IMR-90 (cell line): ENCODE measurements around the gene NOL9. TPM values are rescaled to one million over a fixed set of nuclear protein-coding genes. Genes with fewer than 3 reads are reported as not detected.

ENCODE experiments used
- ATAC-seq: fragments of 200-7000 bp; cut with Tn5 transposase; 2 replicates; pipeline ENCODE4 v1.9.1; 2020; ENCODE audit warnings: low read depth, mild to moderate bottlenecking, moderate library complexity
- BruUV-seq: library from RNA; stranded (reverse); fragments of 400-500 nt; replicated peaks from 2 replicates; lab custom pipeline; 2021; lab: Mats Ljungman, UMichigan
- CTCF ChIA-PET: fragments of 300-600 bp; formaldehyde crosslinking; extraction: SDS; loops from one replicate; lab custom pipeline; 2021; ENCODE audit warnings: antibody characterized with exemption; lab: Yijun Ruan, JAX
- POLR2A ChIA-PET: fragments of 300-600 bp; sonication (Branson Sonifier 250); formaldehyde crosslinking; loops from one replicate; lab custom pipeline; 2022; ENCODE audit warnings: antibody characterized with exemption; ENCODE audit not compliant: unreplicated experiment; lab: Charles Lee
- DNase-seq: peaks from one replicate; pipeline ENCODE4 v3.0.0; 2013
- H2AFZ ChIP-seq: replicated peaks from 2 replicates; pipeline ENCODE3; 2013; ENCODE audit warnings: low read length, mild to moderate bottlenecking; ENCODE audit not compliant: poor library complexity
- H2AK5ac ChIP-seq: 2 replicates; pipeline ENCODE4 v1.6.1; 2013; ENCODE audit warnings: low read depth, low read length, inconsistent platforms
- H2AK9ac ChIP-seq: replicated peaks from 2 replicates; pipeline ENCODE3; 2013; ENCODE audit warnings: mild to moderate bottlenecking, low read depth, low read length, moderate library complexity; ENCODE audit not compliant: poor library complexity
- H2BK120ac ChIP-seq: 2 replicates; pipeline ENCODE4 v1.6.1; 2013; ENCODE audit warnings: low read depth, low read length, inconsistent platforms
- H2BK15ac ChIP-seq: 3 replicates; pipeline ENCODE4 v1.6.1; 2013; ENCODE audit warnings: low read depth, low read length, inconsistent platforms
- H2BK20ac ChIP-seq: 2 replicates; pipeline ENCODE4 v1.6.1; 2013; ENCODE audit warnings: low read depth, mild to moderate bottlenecking, inconsistent platforms, low read length, moderate library complexity
- H2BK5ac ChIP-seq: 2 replicates; pipeline ENCODE4 v1.6.1; 2013; ENCODE audit warnings: mild to moderate bottlenecking, low read depth, low read length, inconsistent platforms; ENCODE audit not compliant: poor library complexity, severe bottlenecking
- H3K14ac ChIP-seq: replicated peaks from 2 replicates; pipeline ENCODE4 v1.6.1; 2013; ENCODE audit warnings: low read depth, low read length, inconsistent platforms
- H3K18ac ChIP-seq: 2 replicates; pipeline ENCODE4 v1.6.1; 2013; ENCODE audit warnings: low read depth, low read length, control low read depth
- H3K23ac ChIP-seq: 2 replicates; pipeline ENCODE4 v1.6.1; 2013; ENCODE audit warnings: low read depth, low read length, inconsistent platforms
- H3K27ac ChIP-seq: 2 replicates; pipeline ENCODE4 v1.5.1; 2013; ENCODE audit warnings: mild to moderate bottlenecking, control low read depth, low read length; ENCODE audit not compliant: insufficient read depth
- H3K27me3 ChIP-seq: 2 replicates; pipeline ENCODE4 v1.6.1; 2013; ENCODE audit warnings: low read length; ENCODE audit not compliant: control insufficient read depth, insufficient read depth
- H3K36me3 ChIP-seq: 2 replicates; pipeline ENCODE4 v1.6.1; 2013; ENCODE audit warnings: low read length, mixed read lengths; ENCODE audit not compliant: control insufficient read depth, insufficient read depth
- H3K4ac ChIP-seq: 2 replicates; pipeline ENCODE4 v1.6.1; 2013; ENCODE audit warnings: low read depth, low read length, inconsistent platforms
- H3K4me1 ChIP-seq: 2 replicates; pipeline ENCODE4 v1.6.1; 2013; ENCODE audit warnings: low read length, mixed read lengths; ENCODE audit not compliant: control insufficient read depth, insufficient read depth
- H3K4me2 ChIP-seq: 2 replicates; pipeline ENCODE4 v1.6.1; 2013; ENCODE audit warnings: low read depth, mild to moderate bottlenecking, control low read depth, low read length, moderate library complexity
- H3K4me3 ChIP-seq: 2 replicates; pipeline ENCODE4 v1.5.1; 2013; ENCODE audit warnings: low read depth, mild to moderate bottlenecking, control low read depth, low read length, moderate library complexity; ENCODE audit not compliant: insufficient read depth
- H3K56ac ChIP-seq: 2 replicates; pipeline ENCODE4 v1.6.1; 2013; ENCODE audit warnings: low read length, inconsistent platforms; ENCODE audit not compliant: insufficient read depth; ENCODE audit errors: extremely low read depth
- H3K79me1 ChIP-seq, 2 experiments: 2 replicates each; pipeline ENCODE4 v1.6.1; 2013; ENCODE audit warnings: low read length in 2 of 2, inconsistent platforms in 1 of 2, low read depth in 1 of 2
- H3K9ac ChIP-seq: 2 replicates; pipeline ENCODE4 v1.6.1; 2013; ENCODE audit warnings: low read depth, low read length, control low read depth
- H3K9me1 ChIP-seq: 2 replicates; pipeline ENCODE4 v1.6.1; 2013; ENCODE audit warnings: low read length, inconsistent platforms; ENCODE audit not compliant: insufficient read depth
- H3K9me3 ChIP-seq: 2 replicates; pipeline ENCODE4 v1.6.1; 2013; ENCODE audit warnings: low read length; ENCODE audit not compliant: control insufficient read depth, insufficient read depth
- H4K20me1 ChIP-seq: 2 replicates; pipeline ENCODE4 v1.6.1; 2013; ENCODE audit warnings: low read length, inconsistent platforms; ENCODE audit not compliant: insufficient read depth
- H4K5ac ChIP-seq: 2 replicates; pipeline ENCODE4 v1.6.1; 2013; ENCODE audit warnings: mild to moderate bottlenecking, low read depth, low read length, control low read depth
- H4K8ac ChIP-seq, 2 experiments: 2 replicates each; pipeline ENCODE4 v1.6.1; 2013; ENCODE audit warnings: low read depth in 2 of 2, low read length in 2 of 2, control low read depth in 1 of 2, inconsistent platforms in 1 of 2
- H4K91ac ChIP-seq: 2 replicates; pipeline ENCODE4 v1.6.1; 2013; ENCODE audit warnings: low read depth, low read length, inconsistent platforms; ENCODE audit not compliant: insufficient read depth
- CEBPB ChIP-seq: IDR thresholded peaks from 2 replicates; pipeline ENCODE4 v1.6.1; 2012; ENCODE audit warnings: low read depth, low read length, improper control_type of control experiment
- CTCF ChIP-seq: conservative IDR thresholded peaks from 2 replicates; pipeline ENCODE4 v1.5.1; 2012; ENCODE audit warnings: mild to moderate bottlenecking, low read depth, low read length, improper control_type of control experiment
- MAFK ChIP-seq: IDR thresholded peaks from 2 replicates; pipeline ENCODE4 v1.6.1; 2012; ENCODE audit warnings: low read depth, low read length, improper control_type of control experiment
- MXI1 ChIP-seq: IDR thresholded peaks from 2 replicates; pipeline ENCODE4 v1.6.1; 2012; ENCODE audit warnings: low read depth, mild to moderate bottlenecking, low read length, moderate library complexity, borderline replicate concordance
- RFX5 ChIP-seq: IDR thresholded peaks from 2 replicates; pipeline ENCODE4 v1.8.0; 2012; ENCODE audit warnings: low read depth, mild to moderate bottlenecking, low read length, moderate library complexity
- SMC3 ChIP-seq: fragments of 150-350 bp; IDR thresholded peaks from 2 replicates; pipeline ENCODE4 v1.6.1; 2016; ENCODE audit warnings: low read depth, mild to moderate bottlenecking, antibody characterized with exemption, low read length, moderate library complexity
- USF2 ChIP-seq: fragments of 150-350 bp; IDR thresholded peaks from 2 replicates; pipeline ENCODE4 v1.6.1; 2017; ENCODE audit warnings: mild to moderate bottlenecking, antibody characterized with exemption, low read length, low read depth
- whole genome bisulfite sequencing, 2 experiments: methylation state at CpG; one replicate each; pipeline versions ENCODE4 v1.1.5 to v1.1.7; 2013; ENCODE audit warnings: missing lambda C conversion rate in 2 of 2; ENCODE audit not compliant: insufficient read length in 1 of 2; ENCODE audit errors: extremely low coverage in 2 of 2; 5-methylcytosine and 5-hydroxymethylcytosine counted together
- dilution Hi-C: fragments of 300-500 bp; cut with HindIII; formaldehyde crosslinking; loops from one replicate; pipeline ENCODE4 v1.14.3; 2018; ENCODE audit warnings: low sequenced_read_pairs; ENCODE audit not compliant: unreplicated experiment
- in situ Hi-C: fragments of 300-500 bp; cut with MboI; formaldehyde crosslinking; loops from 3 replicates; pipeline ENCODE4 v1.14.3; 2019; ENCODE audit warnings: low sequenced_read_pairs, inconsistent platforms, mixed read lengths
- intact Hi-C: fragments of 100-400 bp; cut with micrococcal nuclease; formaldehyde crosslinking; loops from 2 replicates; pipeline ENCODE4 v1.10.0; 2022
- polyA plus RNA-seq, 3 experiments: library from polyadenylated mRNA; depleted of rRNA; stranded (reverse); fragments of >200 nt; gene quantifications; 2 replicates each; pipeline ENCODE4 v1.2.3, GENCODE V29; 2012; ENCODE audit warnings: low replicate concordance in 1 of 3
- total RNA-seq: library from RNA; depleted of rRNA; stranded (reverse); fragments of >200 nt; gene quantifications from 2 replicates; pipeline ENCODE4 v1.2.3, GENCODE V29; 2012

NOL9 gene
- total and polyA plus RNA-seq, 2 of the 4 experiments (the other 2 are of a cell fraction), result 13.0 to 19.2 TPM

GRCh38 chr1:6483017-6483760 lies 71.1 kb downstream of the NOL9 start:
- no peak for TF ChIP-seq MAFK
- no peak for TF ChIP-seq MXI1
- TF ChIP-seq CTCF, result no peak
- no peak for TF ChIP-seq SMC3
- no peak for TF ChIP-seq CEBPB
- no peak for TF ChIP-seq RFX5
- TF ChIP-seq USF2, result no peak
- in situ Hi-C loops (no loop called here), dilution Hi-C loops (no loop called here), intact Hi-C loops (no loop called here)
- no peak overlapping the region for H3K56ac ChIP-seq
- no peak overlapping the region for H2AFZ ChIP-seq
- no peak overlapping the region for H2AK5ac ChIP-seq
- no peaks in the 10 kb centered on the region for H3K9me3 ChIP-seq
- no peak overlapping the region for H2BK20ac ChIP-seq
- no peak overlapping the region for H3K14ac ChIP-seq
- no peak overlapping the region for H4K8ac ChIP-seq
- no peak overlapping the region for H3K18ac ChIP-seq
- no peak overlapping the region for H3K9ac ChIP-seq
- H4K5ac ChIP-seq, result no peak overlapping the region
- H3K79me1 ChIP-seq, result peaks cover 3 to 4% of the 10 kb centered on the region in 2 experiments; a peak in 1 of 4 replicates
- ChIA-PET CTCF (no interaction called here), POLR2A (no interaction called here)
- H3K4me1 ChIP-seq, result 0 out of 2 replicates have a peak, but pooled peaks cover 2% of the 10 kb centered on the region
- 78% methylated on average over 3 of the region's 14 CpGs; no CpG with 5 or more reads in 1 of the 2 experiments for WGBS, 2 experiments
- H3K9me1 ChIP-seq, result no peaks in the 10 kb centered on the region
- H4K91ac ChIP-seq, result no peak overlapping the region
- no peak for DNase-seq
- no peaks in the 10 kb centered on the region for H3K27me3 ChIP-seq
- no peaks in the 10 kb centered on the region for H3K36me3 ChIP-seq
- H3K23ac ChIP-seq, result no peak overlapping the region
- no peak overlapping the region for H3K4ac ChIP-seq
- no peak overlapping the region for H2BK15ac ChIP-seq
- no peak overlapping the region for H2BK5ac ChIP-seq
- peaks cover 3% of the 10 kb centered on the region; the same call in 1 of the 2 replicates for H4K20me1 ChIP-seq
- H2AK9ac ChIP-seq, result no peak overlapping the region
- H3K27ac ChIP-seq, result no peak overlapping the region
- no peak overlapping the region for H3K4me2 ChIP-seq
- ATAC-seq, result no peak
- no peak overlapping the region for H3K4me3 ChIP-seq
- H2BK120ac ChIP-seq, result no peak overlapping the region
- no TSS peak for BruUV-seq
